AG09309 (cell line): Measurements from ENCODE around the gene PLA2G5.

ENCODE experiments used
- DNase-seq: peaks from one replicate; pipeline ENCODE4 v3.0.0-alpha.2; 2010; ENCODE audit warnings: low read depth
- H3K4me3 ChIP-seq: 2 replicates; pipeline ENCODE4 v1.5.1; 2011; ENCODE audit warnings: mild to moderate bottlenecking, low read depth, low read length, moderate library complexity; ENCODE audit not compliant: control insufficient read depth
- TF ChIP-seq, protein P1 (sequence below): IDR thresholded peaks from 2 replicates; pipeline ENCODE4 v1.5.1; 2011; ENCODE audit warnings: mild to moderate bottlenecking, low read depth, low read length, inconsistent platforms; ENCODE audit not compliant: insufficient read depth, control insufficient read depth; ENCODE audit errors: missing control alignments

PLA2G5 gene

DNA sequence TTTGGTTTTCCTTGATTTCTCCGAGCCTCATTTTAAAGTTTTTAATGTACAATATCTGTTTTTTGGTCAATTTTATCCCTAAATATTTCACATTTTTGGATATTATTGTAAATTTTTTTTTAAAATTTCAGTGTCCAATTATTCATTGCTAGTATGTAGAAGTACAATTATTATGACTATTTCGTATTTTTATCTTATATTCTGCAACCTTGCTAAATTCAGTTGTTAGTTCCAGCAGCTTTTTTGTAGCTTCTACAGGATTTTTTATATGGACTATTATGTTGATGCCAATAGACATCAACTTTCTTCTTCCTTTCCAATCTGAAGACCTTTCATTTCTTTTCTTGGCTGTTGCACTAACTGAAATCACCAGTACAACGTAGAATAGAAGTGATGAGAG is 65.0 kb downstream of the PLA2G5 start:
- no peak overlapping the region for H3K4me3 ChIP-seq
- no peak for DNase-seq
- TF ChIP-seq, protein P1, sequence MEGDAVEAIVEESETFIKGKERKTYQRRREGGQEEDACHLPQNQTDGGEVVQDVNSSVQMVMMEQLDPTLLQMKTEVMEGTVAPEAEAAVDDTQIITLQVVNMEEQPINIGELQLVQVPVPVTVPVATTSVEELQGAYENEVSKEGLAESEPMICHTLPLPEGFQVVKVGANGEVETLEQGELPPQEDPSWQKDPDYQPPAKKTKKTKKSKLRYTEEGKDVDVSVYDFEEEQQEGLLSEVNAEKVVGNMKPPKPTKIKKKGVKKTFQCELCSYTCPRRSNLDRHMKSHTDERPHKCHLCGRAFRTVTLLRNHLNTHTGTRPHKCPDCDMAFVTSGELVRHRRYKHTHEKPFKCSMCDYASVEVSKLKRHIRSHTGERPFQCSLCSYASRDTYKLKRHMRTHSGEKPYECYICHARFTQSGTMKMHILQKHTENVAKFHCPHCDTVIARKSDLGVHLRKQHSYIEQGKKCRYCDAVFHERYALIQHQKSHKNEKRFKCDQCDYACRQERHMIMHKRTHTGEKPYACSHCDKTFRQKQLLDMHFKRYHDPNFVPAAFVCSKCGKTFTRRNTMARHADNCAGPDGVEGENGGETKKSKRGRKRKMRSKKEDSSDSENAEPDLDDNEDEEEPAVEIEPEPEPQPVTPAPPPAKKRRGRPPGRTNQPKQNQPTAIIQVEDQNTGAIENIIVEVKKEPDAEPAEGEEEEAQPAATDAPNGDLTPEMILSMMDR: no peak

DNA sequence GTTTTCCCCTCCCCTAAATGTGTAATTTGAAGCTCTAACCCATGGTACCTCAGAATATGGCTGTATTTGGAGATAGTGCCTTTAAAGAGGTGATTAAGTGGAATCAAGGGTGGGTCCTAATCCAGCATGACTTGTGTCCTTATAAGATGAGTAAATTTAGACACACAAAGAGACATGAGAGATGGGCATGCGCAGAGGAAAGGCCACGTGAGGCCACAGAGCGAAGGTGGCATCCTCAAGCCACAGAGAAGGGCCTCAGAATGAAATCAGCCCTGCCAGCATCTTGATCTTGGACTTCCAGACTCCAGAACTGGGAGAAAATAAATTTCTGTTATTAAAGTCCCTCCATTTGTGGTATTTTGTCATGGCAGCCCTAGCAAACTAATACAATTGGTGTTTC is 66.3 kb downstream of the PLA2G5 start:
- H3K4me3 ChIP-seq: no peak overlapping the region
- TF ChIP-seq, protein P1: no peak
- DNase-seq: no peak

DNA sequence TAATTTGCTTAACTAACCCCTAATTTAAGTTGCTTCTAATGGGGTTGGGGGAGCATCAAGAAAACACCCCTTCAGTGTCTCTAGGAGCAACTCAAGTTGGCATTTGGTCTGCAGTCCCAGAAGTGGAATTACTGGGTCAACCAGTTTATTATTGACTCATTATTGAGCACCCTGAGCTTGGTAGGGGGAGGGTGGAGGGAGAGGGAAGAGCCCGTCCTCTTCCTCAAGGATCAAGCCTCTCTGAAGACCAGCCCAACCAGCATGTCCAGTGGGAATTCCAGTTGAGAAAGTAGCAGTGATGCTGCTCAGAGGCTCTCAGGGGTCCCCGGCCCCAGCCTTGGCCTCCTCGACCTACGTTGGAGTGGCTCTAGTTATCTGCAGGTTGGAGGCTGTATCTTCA is 67.1 kb downstream of the PLA2G5 start:
- no peak for DNase-seq
- H3K4me3 ChIP-seq: no peak overlapping the region
- TF ChIP-seq, protein P1: no peak

DNA sequence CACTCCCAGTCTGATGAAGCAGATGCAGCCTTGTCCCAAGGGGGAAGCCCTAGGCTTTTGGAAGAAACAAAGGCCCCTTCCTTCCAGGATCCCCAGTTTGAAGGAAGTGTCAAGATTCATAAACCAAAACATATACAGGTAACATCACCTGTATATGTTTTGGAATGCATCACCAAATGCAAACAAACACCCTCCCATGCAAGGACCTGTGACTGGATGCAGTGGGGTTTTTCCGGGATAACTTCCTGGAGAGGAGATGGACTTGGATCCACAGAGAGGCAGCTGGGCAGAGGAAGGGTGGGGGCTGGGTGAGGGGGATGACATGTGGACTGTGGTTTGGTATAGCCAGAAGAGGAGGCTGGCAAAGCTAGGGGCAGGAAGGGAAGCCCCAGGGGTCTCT is 67.6 kb downstream of the PLA2G5 start:
- DNase-seq: no peak
- TF ChIP-seq, protein P1: no peak
- no peak overlapping the region for H3K4me3 ChIP-seq

DNA sequence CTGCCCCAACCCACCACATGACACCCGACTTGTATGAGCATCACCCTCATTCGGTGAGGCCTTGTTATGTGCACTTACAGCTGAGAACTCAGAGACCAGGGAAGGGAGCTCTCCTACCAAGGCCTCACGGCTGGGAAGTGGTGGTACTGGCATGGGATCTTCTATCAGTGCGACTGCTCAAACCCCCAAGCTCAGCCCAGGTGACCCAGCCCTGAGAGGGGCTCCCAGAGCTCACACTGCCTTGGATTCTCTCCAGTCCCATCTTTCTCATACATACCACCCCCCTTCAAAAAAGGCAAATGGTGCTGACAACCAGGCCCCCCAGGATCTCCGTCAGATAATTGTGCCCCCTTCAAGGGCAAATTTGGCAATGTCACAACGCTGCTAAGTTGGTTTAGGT is 68.4 kb downstream of the PLA2G5 start:
- DNase-seq: no peak
- TF ChIP-seq, protein P1: no peak
- no peak overlapping the region for H3K4me3 ChIP-seq

DNA sequence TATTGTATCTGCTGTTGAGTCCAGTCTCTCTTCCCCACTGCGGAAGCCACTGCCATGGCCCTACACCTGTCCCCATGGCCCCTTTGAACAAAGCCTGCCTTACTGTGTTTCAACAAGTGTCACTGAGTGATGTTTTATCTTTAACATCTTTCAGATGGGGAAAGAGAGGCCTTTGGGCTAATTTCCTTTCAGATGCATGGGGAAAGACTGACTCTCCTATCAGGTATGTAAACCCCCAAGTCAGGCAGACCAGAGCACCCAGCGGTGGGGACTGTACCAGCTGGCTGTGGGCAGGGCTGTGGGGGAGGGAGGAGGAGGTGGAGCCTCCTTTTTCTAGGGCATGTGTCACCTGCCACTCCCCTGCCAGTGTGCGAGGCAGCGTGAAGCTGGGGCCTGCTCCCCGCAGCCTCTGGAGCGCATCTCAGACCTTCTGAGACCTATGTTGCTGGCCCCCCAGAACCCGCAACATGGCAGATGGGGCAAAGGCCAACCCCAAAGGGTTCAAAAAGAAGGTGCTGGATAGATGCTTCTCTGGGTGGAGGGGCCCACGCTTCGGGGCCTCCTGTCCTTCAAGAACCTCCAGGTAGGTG is 69.1 kb downstream of the PLA2G5 start, which contains the start of gene PLA2G2F:
Gene PLA2G2F, plus strand, starts transcription at position 363 of the 590 bp plus-strand sequence. Its CDS starts 105 bp downstream, at position 468.
- TF ChIP-seq, protein P1: no peak
- H3K4me3 ChIP-seq: no peak within 1 kb of the TSS
- DNase-seq: no peak
